Spleen (tissue), 11 donors: ENCODE results near the gene SACS. TPM values are rescaled to one million over a fixed set of nuclear protein-coding genes. Genes with fewer than 3 reads are reported as not detected.
A peak's percentile ranks its signal among the peaks of the same experiment; 100 is the strongest.

Source experiments
- DNase-seq: peaks from one replicate; pipeline ENCODE4 v3.0.0-alpha.2; 2020
- H3K27ac ChIP-seq, 8 donors: fragments of 200-600 bp; sonication (generic) in 7 of 8; 1 replicate in 4 of 8; 2 replicates in 4 of 8; pipeline versions ENCODE4 v1.5.0 to v1.8.0; 2016 to 2021; ENCODE audit warnings: inconsistent platforms in 4 of 8, mild to moderate bottlenecking in 4 of 8, moderate library complexity in 1 of 8
- H3K27me3 ChIP-seq, 7 donors: fragments of 200-600 bp; sonication (generic) in 6 of 7; replicated peaks in 1 of 7; 1 replicate in 4 of 7; 2 replicates in 3 of 7; pipeline versions ENCODE4 v1.5.0 to v1.8.0; 2016 to 2021; ENCODE audit warnings: inconsistent platforms in 3 of 7, mild to moderate bottlenecking in 1 of 7
- H3K36me3 ChIP-seq, 6 donors: fragments of 200-600 bp; sonication (generic) in 5 of 6; 1 replicate in 4 of 6; 2 replicates in 2 of 6; pipeline versions ENCODE4 v1.5.0 to v1.8.0; 2016 to 2021; ENCODE audit warnings: inconsistent platforms in 2 of 6
- H3K4me1 ChIP-seq, 6 donors: fragments of 200-600 bp; sonication (generic) in 5 of 6; 1 replicate in 3 of 6; 2 replicates in 3 of 6; pipeline versions ENCODE4 v1.5.0 to v1.8.0; 2016 to 2021; ENCODE audit warnings: inconsistent platforms in 3 of 6
- H3K4me3 ChIP-seq, 8 donors: fragments of 200-600 bp; sonication (generic) in 7 of 8; 1 replicate in 4 of 8; 2 replicates in 4 of 8; pipeline versions ENCODE4 v1.5.0 to v1.8.0; 2016 to 2021; ENCODE audit warnings: inconsistent platforms in 4 of 8, mild to moderate bottlenecking in 4 of 8, moderate library complexity in 2 of 8
- H3K9me3 ChIP-seq, 8 donors: fragments of 200-600 bp; sonication (generic) in 7 of 8; 1 replicate in 4 of 8; 2 replicates in 4 of 8; pipeline versions ENCODE4 v1.5.0 to v1.8.0; 2016 to 2021; ENCODE audit warnings: inconsistent platforms in 4 of 8
- CTCF ChIP-seq, 11 experiments: fragments of 200-600 bp in 7 of 11; fragments of 450-650 bp in 4 of 11; sonication (generic) in 4 of 11; IDR thresholded peaks in 8 of 11; conservative IDR thresholded peaks in 3 of 11; 1 replicate in 7 of 11; 2 replicates in 4 of 11; pipeline versions ENCODE4 v1.4.0 to v1.8.0; 2016 to 2021; ENCODE audit warnings: antibody characterized with exemption in 11 of 11, inconsistent platforms in 4 of 11, mild to moderate bottlenecking in 1 of 11
- POLR2A ChIP-seq, 3 donors: fragments of 450-650 bp; IDR thresholded peaks; one replicate each; pipeline ENCODE4 v1.5.1; 2017; ENCODE audit warnings: antibody characterized with exemption in 3 of 3, mild to moderate bottlenecking in 1 of 3
- POLR2AphosphoS5 ChIP-seq, 3 donors: sonication (generic); formaldehyde crosslinking; IDR thresholded peaks; one replicate each; pipeline ENCODE4 v1.5.1; 2017; ENCODE audit warnings: antibody characterized with exemption in 3 of 3
- WGBS, 5 donors: extraction: QIAGEN DNeasy Blood & Tissue Kit in 3 of 5; methylation state at CpG; one replicate each; pipeline versions ENCODE4 v1.1.5 to v1.1.7; 2013 to 2018; 5-methylcytosine and 5-hydroxymethylcytosine counted together
- intact Hi-C: fragments of 100-400 bp; cut with DNase I; formaldehyde crosslinking; loops from one replicate; pipeline ENCODE4 v1.15.0; 2023; ENCODE audit warnings: low total_unique reads
- polyA plus RNA-seq, 3 donors: library from polyadenylated mRNA; stranded (reverse); fragments of 200-250 nt; gene quantifications; one replicate each; pipeline ENCODE4 v1.2.1, GENCODE V29; 2013
- total RNA-seq, 7 donors: library from RNA; depleted of rRNA in 3 of 7; stranded (reverse); fragments of >200 nt in 3 of 7; fragmentation: NEBNext Ultra II Directional in 4 of 7; extraction: Animal tissue kit (Norgen Biotek cat#: 25700) in 4 of 7; gene quantifications; one replicate each; pipeline versions ENCODE4 v1.1.0 to v1.2.1, GENCODE V29; 2016 to 2021
- donor health status: healthy with polysubstance abuse.
- donor health status: DM: no; HTN: no; CAD: no; lungs with moderate emphysema.
- donor health status: DM: no; HTN: no; CAD: no.
- donor health status: Bipolar disorder and iron deficiency.
- donor health status: healthy.
- donor health status: DM: no; HTN: no; CAD: no.
- donor health status: DM: yes; HTN: yes; CAD: no.

Gene SACS
- total and polyA plus RNA-seq, 10 donors = 4.6 to 34.4 (median 23.1) TPM

GRCh38 chr13:23467932-23468278, 34.4 kb upstream of the SACS start:
- TF ChIP-seq CTCF (IDR thresholded peaks at IDR 0.05 in 8 of 11, conservative IDR thresholded peaks at IDR 0.05 in 3 of 11) (no peak), POLR2A (IDR thresholded peaks at IDR 0.05) (no peak), POLR2AphosphoS5 (IDR thresholded peaks at IDR 0.05) (no peak)
- no peak overlapping the region for H3K4me3 ChIP-seq
- H3K4me1 ChIP-seq = peaks cover 4 to 23% (median 13%) of the 10 kb centered on the region in 6 donors
- WGBS, 5 donors = 90 to 94% (median 91%) methylated on average over 3 of the region's 3 CpGs
- no peaks in the 10 kb centered on the region for H3K36me3 ChIP-seq
- H3K9me3 ChIP-seq = no peaks in the 10 kb centered on the region
- intact Hi-C loops = loop anchor here (5.0 to 10.0 kb wide), 2 partner anchors 404 to 757 kb away; no protein-coding TSS in a partner anchor
- no peaks in the 10 kb centered on the region for H3K27me3 ChIP-seq
- DNase-seq = no peak
- H3K27ac ChIP-seq = no peak overlapping the region

GRCh38 chr13:23467048-23467931, 33.8 kb upstream of the SACS start:
- TF ChIP-seq CTCF (IDR thresholded peaks at IDR 0.05 in 8 of 11, conservative IDR thresholded peaks at IDR 0.05 in 3 of 11) (no peak), POLR2AphosphoS5 (IDR thresholded peaks at IDR 0.05) (no peak), POLR2A (IDR thresholded peaks at IDR 0.05) (no peak)
- Histone ChIP-seq H3K36me3 (no peaks in the 10 kb centered on the region), H3K27me3 (no peaks in the 10 kb centered on the region), H3K27ac (peak overlapping the region in 6 of 8 donors; percentile 13 to 84 (median 80)), H3K9me3 (no peaks in the 10 kb centered on the region), H3K4me1 (peaks cover 4 to 23% (median 13%) of the 10 kb centered on the region in 6 donors), H3K4me3 (peak overlapping the region in 4 of 8 donors; percentile 42 to 73 (median 52))
- intact Hi-C loops = loop anchor here (5.0 to 10.0 kb wide), 2 partner anchors 405 to 758 kb away; no protein-coding TSS in a partner anchor
- DNase-seq = peak; percentile 79
- WGBS, 5 donors = 60 to 73% (median 66%) methylated on average over 14 of the region's 14 CpGs

GRCh38 chr13:23466144-23467002, 32.9 kb upstream of the SACS start:
- Histone ChIP-seq H3K4me3 (peak overlapping the region; percentile 42 to 73 (median 50)), H3K4me1 (peaks cover 4 to 24% (median 13%) of the 10 kb centered on the region in 6 donors), H3K9me3 (no peaks in the 10 kb centered on the region), H3K36me3 (no peaks in the 10 kb centered on the region), H3K27me3 (no peaks in the 10 kb centered on the region), H3K27ac (peak overlapping the region; percentile 71 to 84 (median 80))
- TF ChIP-seq POLR2A (IDR thresholded peaks at IDR 0.05) (no peak), CTCF (IDR thresholded peaks at IDR 0.05 in 8 of 11, conservative IDR thresholded peaks at IDR 0.05 in 3 of 11) (peak; percentile 46 to 85 (median 70)), POLR2AphosphoS5 (IDR thresholded peaks at IDR 0.05) (peak; percentile 0 to 72 (median 62))
- intact Hi-C loops = loop anchor here (5.0 to 10.0 kb wide), 2 partner anchors 406 to 758 kb away; no protein-coding TSS in a partner anchor
- peak; percentile 91 for DNase-seq
- 1 to 2% (median 2%) methylated on average over 39 to 64 of the region's 64 CpGs for WGBS, 5 donors
